Measurements from ENCODE around the gene DOCK4. TPM values are rescaled to one million over a fixed set of nuclear protein-coding genes. Genes with fewer than 3 reads are reported as not detected.

The DOCK4 gene
- total RNA-seq, 2 experiments from 2014 or later = 0.36 to 1.1 TPM

DNA sequence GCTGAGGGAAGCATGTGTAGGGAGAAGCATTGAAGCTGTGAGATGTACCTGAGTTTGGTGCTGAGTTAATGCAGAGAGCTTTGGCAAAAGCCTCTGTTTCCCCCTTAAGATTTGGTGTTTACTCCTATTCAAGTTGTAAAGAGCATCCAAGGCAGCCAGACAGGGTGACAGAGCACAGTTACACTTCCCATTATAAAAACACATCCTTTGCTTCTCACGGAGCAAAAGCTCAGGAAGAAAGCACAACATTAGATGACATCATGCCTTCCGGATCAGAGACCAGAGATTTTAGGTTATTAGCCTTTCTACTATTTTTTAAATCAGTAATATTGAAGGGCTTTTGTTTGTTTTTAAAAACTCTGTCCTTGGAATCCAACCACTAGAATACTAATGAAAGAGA lies 182.9 kb downstream of the DOCK4 start:
- Mint-ChIP-seq H3K4me3 (no peak overlapping the region), H3K27me3 (peaks cover 1% of the 10 kb centered on the region), H3K9me3 (no peaks in the 10 kb centered on the region), H3K36me3 (no peaks in the 10 kb centered on the region), H3K27ac (no peak overlapping the region), H3K4me1 (ENCODE audit: low read depth) (no peaks in the 10 kb centered on the region)
- ChIA-PET CTCF (no interaction called here), POLR2A (no interaction called here)
- intact Hi-C loops (cut with micrococcal nuclease) = no loop called here
- DNase-seq = no peak

GRCh38 chr7:112022128-112022527 lies 184.1 kb downstream of the DOCK4 start:
- intact Hi-C loops (cut with micrococcal nuclease) = no loop called here
- Mint-ChIP-seq H3K36me3 (no peaks in the 10 kb centered on the region), H3K9me3 (no peaks in the 10 kb centered on the region), H3K4me3 (no peak overlapping the region), H3K27ac (no peak overlapping the region), H3K4me1 (ENCODE audit: low read depth) (no peaks in the 10 kb centered on the region), H3K27me3 (peaks cover 1% of the 10 kb centered on the region)
- POLR2A ChIA-PET = no interaction called here
- no peak for DNase-seq
- CTCF ChIA-PET = no interaction called here

- Mint-ChIP-seq H3K27me3 (peaks cover 1% of the 10 kb centered on the region), H3K36me3 (no peaks in the 10 kb centered on the region), H3K4me3 (no peak overlapping the region), H3K27ac (no peak overlapping the region), H3K4me1 (ENCODE audit: low read depth) (no peaks in the 10 kb centered on the region), H3K9me3 (no peaks in the 10 kb centered on the region)
- ChIA-PET POLR2A (no interaction called here), CTCF (interaction anchor here (0.6 kb wide), 1 partner anchor 318 kb away, joined by 3 read pairs; no protein-coding TSS in a partner anchor)
- no peak for DNase-seq
- intact Hi-C loops (cut with micrococcal nuclease) = no loop called here
These were observed 184.7 kb downstream of the DOCK4 start for GRCh38 chr7:112021379-112022044.

DNA sequence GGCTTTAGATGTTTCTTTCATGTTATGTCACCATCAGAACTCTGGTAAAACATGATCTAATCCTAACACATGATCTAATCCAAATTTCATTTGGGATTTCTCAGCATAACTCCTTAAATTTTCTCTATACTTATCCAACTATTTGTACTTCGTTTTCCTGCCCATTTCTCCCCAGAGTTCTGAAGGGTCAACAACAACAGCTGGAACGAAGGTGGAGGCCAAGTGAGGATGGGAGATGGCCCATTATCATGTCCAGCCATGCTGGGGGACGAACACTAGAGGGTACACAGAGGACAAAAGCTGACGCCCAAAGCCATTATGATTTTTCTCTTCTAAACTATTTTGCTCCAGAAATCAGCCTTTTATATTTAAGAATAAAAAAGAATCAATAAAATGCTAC lies 185.4 kb downstream of the DOCK4 start:
- no peaks in the 10 kb centered on the region for H3K4me1 Mint-ChIP-seq (ENCODE audit: low read depth)
- no peaks in the 10 kb centered on the region for H3K36me3 Mint-ChIP-seq
- ChIA-PET CTCF (interaction anchor here (0.6 kb wide), 1 partner anchor 319 kb away, joined by 3 read pairs; no protein-coding TSS in a partner anchor), POLR2A (no interaction called here)
- no peaks in the 10 kb centered on the region for H3K9me3 Mint-ChIP-seq
- H3K4me3 Mint-ChIP-seq = no peak overlapping the region
- intact Hi-C loops (cut with micrococcal nuclease) = no loop called here
- H3K27ac Mint-ChIP-seq = no peak overlapping the region
- DNase-seq = no peak
- H3K27me3 Mint-ChIP-seq = peaks cover 1% of the 10 kb centered on the region

- Mint-ChIP-seq H3K4me3 (no peak overlapping the region), H3K27me3 (peaks cover 1% of the 10 kb centered on the region), H3K27ac (no peak overlapping the region), H3K9me3 (no peaks in the 10 kb centered on the region), H3K36me3 (no peaks in the 10 kb centered on the region), H3K4me1 (ENCODE audit: low read depth) (no peaks in the 10 kb centered on the region)
- DNase-seq = no peak
- POLR2A ChIA-PET = no interaction called here
- CTCF ChIA-PET = no interaction called here
- intact Hi-C loops (cut with micrococcal nuclease) = no loop called here
These were observed 186.3 kb downstream of the DOCK4 start for GRCh38 chr7:112019932-112020331.

- Mint-ChIP-seq H3K4me1 (ENCODE audit: low read depth) (no peaks in the 10 kb centered on the region), H3K4me3 (no peak overlapping the region), H3K27ac (no peak overlapping the region), H3K27me3 (peaks cover 1% of the 10 kb centered on the region), H3K36me3 (no peaks in the 10 kb centered on the region), H3K9me3 (no peaks in the 10 kb centered on the region)
- POLR2A ChIA-PET = no interaction called here
- CTCF ChIA-PET = no interaction called here
- intact Hi-C loops (cut with micrococcal nuclease) = no loop called here
- no peak for DNase-seq
These were observed 187.7 kb downstream of the DOCK4 start for GRCh38 chr7:112018305-112019030.

DNA sequence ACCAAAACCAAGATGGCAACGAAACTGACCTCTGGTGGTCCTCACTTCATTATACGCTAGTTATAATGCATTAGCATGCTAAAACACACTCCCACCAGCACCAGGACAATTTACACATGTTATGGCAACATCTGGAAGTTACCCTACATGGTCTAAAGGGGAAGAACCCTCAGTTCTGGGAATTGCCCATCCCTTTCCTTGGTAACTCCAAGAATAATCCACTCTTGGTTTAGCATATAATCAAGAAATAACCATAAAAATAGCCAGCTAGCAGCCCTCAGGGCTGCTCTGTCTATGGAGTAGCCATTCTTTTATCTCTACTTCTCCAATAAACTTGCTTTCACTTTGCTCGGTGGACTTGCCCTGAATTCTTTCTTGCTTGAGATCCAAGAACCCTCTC lies 191.1 kb downstream of the DOCK4 start:
- intact Hi-C loops (cut with micrococcal nuclease) = no loop called here
- Mint-ChIP-seq H3K4me1 (ENCODE audit: low read depth) (no peaks in the 10 kb centered on the region), H3K9me3 (no peaks in the 10 kb centered on the region), H3K27ac (no peak overlapping the region), H3K36me3 (no peaks in the 10 kb centered on the region), H3K4me3 (no peak overlapping the region), H3K27me3 (peaks cover 1% of the 10 kb centered on the region)
- no peak for DNase-seq
- CTCF ChIA-PET = no interaction called here
- POLR2A ChIA-PET = no interaction called here

DNA sequence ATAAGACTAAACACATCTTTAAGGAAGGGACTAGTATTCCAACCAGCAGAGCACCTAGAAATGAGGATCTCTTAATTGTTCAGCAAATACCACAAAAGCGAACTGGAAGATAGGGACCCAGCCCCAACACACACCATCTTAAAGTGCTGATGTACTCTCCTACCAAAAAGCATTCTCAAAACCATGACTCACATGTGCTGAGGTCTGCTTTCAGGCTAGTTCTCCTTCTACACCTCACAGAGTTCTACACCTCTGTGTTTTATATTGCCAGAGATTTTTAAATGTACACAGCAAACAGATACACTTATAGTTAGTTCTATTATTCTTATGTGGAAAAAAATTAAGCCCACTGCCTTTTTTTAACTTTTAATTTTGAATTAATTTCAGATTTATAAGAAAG lies 191.9 kb downstream of the DOCK4 start:
- Mint-ChIP-seq H3K4me3 (no peak overlapping the region), H3K27me3 (peaks cover 1% of the 10 kb centered on the region), H3K27ac (no peak overlapping the region), H3K4me1 (ENCODE audit: low read depth) (no peaks in the 10 kb centered on the region), H3K36me3 (no peaks in the 10 kb centered on the region), H3K9me3 (no peaks in the 10 kb centered on the region)
- POLR2A ChIA-PET = no interaction called here
- no peak for DNase-seq
- CTCF ChIA-PET = no interaction called here
- intact Hi-C loops (cut with micrococcal nuclease) = no loop called here

GRCh38 chr7:112013274-112013673 lies 192.9 kb downstream of the DOCK4 start:
- ChIA-PET POLR2A (no interaction called here), CTCF (no interaction called here)
- no peak for DNase-seq
- Mint-ChIP-seq H3K4me1 (ENCODE audit: low read depth) (no peaks in the 10 kb centered on the region), H3K9me3 (no peaks in the 10 kb centered on the region), H3K36me3 (no peaks in the 10 kb centered on the region), H3K4me3 (no peak overlapping the region), H3K27me3 (no peaks in the 10 kb centered on the region), H3K27ac (no peak overlapping the region)
- intact Hi-C loops (cut with micrococcal nuclease) = no loop called here

DNA sequence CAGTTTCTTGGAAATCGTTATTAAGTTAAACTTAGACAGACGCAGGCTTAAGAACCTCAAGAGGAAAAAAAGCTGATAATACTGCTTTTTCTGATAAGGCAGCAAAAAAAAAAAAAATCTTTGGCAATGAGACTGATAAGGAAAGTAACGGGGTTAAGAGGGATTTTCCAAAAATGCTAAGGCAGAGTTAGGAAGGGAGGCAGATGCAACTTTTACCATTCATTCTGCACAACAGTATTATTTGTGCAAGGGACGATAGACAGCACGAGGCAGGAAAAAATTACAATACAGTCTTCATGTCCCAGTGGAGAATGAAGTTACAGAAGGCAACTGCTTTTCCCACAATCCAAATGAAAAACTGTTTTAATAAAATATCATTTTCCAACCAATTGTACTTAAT lies 194.0 kb downstream of the DOCK4 start:
- H3K9me3 Mint-ChIP-seq = no peaks in the 10 kb centered on the region
- H3K27ac Mint-ChIP-seq = no peak overlapping the region
- ChIA-PET CTCF (interaction anchor here (0.6 kb wide), 1 partner anchor 24 kb away, joined by 4 read pairs; no protein-coding TSS in a partner anchor), POLR2A (no interaction called here)
- no peaks in the 10 kb centered on the region for H3K4me1 Mint-ChIP-seq (ENCODE audit: low read depth)
- no peaks in the 10 kb centered on the region for H3K27me3 Mint-ChIP-seq
- H3K36me3 Mint-ChIP-seq = no peaks in the 10 kb centered on the region
- no peak for DNase-seq
- intact Hi-C loops (cut with micrococcal nuclease) = no loop called here
- no peak overlapping the region for H3K4me3 Mint-ChIP-seq

- no peaks in the 10 kb centered on the region for H3K9me3 Mint-ChIP-seq
- POLR2A ChIA-PET = no interaction called here
- no peaks in the 10 kb centered on the region for H3K4me1 Mint-ChIP-seq (ENCODE audit: low read depth)
- CTCF ChIA-PET = no interaction called here
- H3K4me3 Mint-ChIP-seq = no peak overlapping the region
- intact Hi-C loops (cut with micrococcal nuclease) = no loop called here
- H3K27ac Mint-ChIP-seq = no peak overlapping the region
- DNase-seq = no peak
- no peaks in the 10 kb centered on the region for H3K27me3 Mint-ChIP-seq
- no peaks in the 10 kb centered on the region for H3K36me3 Mint-ChIP-seq
These were observed 195.2 kb downstream of the DOCK4 start for GRCh38 chr7:112010994-112011393.

DNA sequence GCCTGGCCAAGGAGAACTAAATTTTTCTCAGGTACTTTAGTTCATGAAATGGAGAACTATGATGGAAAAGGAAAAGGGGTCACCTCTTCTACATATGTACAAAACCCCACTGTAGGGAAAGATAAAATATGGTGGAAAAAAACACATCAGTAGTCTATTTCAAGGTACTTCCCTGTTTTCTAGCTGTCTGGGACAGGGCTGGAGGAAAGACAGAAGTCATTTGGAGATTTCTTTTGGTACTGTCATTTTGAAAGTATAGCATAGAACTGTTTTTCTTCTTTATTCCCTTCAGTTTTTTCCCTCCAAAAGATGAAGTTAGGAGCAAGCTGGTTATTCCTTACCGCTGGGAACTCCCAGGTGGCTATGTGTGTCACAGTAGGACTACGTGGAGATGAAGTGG lies 196.1 kb downstream of the DOCK4 start:
- H3K4me3 Mint-ChIP-seq = no peak overlapping the region
- ChIA-PET POLR2A (no interaction called here), CTCF (no interaction called here)
- no peaks in the 10 kb centered on the region for H3K27me3 Mint-ChIP-seq
- no peaks in the 10 kb centered on the region for H3K9me3 Mint-ChIP-seq
- intact Hi-C loops (cut with micrococcal nuclease) = no loop called here
- no peak for DNase-seq
- no peak overlapping the region for H3K27ac Mint-ChIP-seq
- no peaks in the 10 kb centered on the region for H3K4me1 Mint-ChIP-seq (ENCODE audit: low read depth)
- no peaks in the 10 kb centered on the region for H3K36me3 Mint-ChIP-seq

DNA sequence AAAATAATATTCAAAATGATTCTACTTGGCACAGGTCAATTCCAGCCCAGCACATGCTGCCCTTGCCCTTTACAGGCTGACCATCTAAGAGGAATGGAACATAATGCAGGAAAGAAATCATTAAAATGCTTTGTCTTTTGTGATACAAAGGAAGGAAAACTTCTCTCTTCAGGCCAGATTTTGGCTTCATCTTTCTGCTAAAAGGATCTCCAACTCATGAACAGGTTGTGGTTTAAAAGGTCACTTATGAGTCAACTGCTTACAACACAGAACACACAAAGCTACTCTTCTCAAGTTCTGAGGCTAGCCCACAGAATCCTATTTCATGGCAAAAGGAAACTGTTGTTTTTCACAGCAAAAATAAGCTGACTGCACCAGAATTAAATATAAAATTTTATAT lies 197.1 kb downstream of the DOCK4 start:
- H3K4me1 Mint-ChIP-seq (ENCODE audit: low read depth) = no peaks in the 10 kb centered on the region
- H3K9me3 Mint-ChIP-seq = no peaks in the 10 kb centered on the region
- no peaks in the 10 kb centered on the region for H3K36me3 Mint-ChIP-seq
- no peaks in the 10 kb centered on the region for H3K27me3 Mint-ChIP-seq
- no peak overlapping the region for H3K4me3 Mint-ChIP-seq
- ChIA-PET POLR2A (no interaction called here), CTCF (no interaction called here)
- DNase-seq = no peak
- intact Hi-C loops (cut with micrococcal nuclease) = no loop called here
- H3K27ac Mint-ChIP-seq = no peak overlapping the region

Measured in activated CD4-positive, alpha-beta memory T cell treated with anti-CD3 and anti-CD28 coated beads for 36 hours (primary cell).